Endometrial microvascular endothelial cells (primary cell): ENCODE data around the gene TMEM117. TPM values are rescaled to one million over a fixed set of nuclear protein-coding genes. Genes with fewer than 3 reads are reported as not detected.

Experiments used
- total RNA-seq: library from RNA; depleted of rRNA; stranded (reverse); fragments of >200 nt; gene quantifications from one replicate; pipeline ENCODE4 v1.2.3, GENCODE V29; 2015; ENCODE audit errors: inconsistent ontology term

The TMEM117 gene
- total RNA-seq, 1 donor from 2014 or later = 1.9 TPM

Other genes starting within 250 kb of the TMEM117 start
- 8.2 TPM for gene PUS7L, start 77.3 kb upstream of the TMEM117 start, total RNA-seq
- 17.8 TPM for gene IRAK4, start 77.1 kb upstream of the TMEM117 start, total RNA-seq
- gene TWF1, start 29.8 kb upstream of the TMEM117 start, total RNA-seq = 133 TPM